ENCODE measurements around the gene STX2.
"Not testable (repeated sequence)": the region's sequence is repeated elsewhere in the genome, so short reads cannot be mapped to it uniquely, and the experiment has no call there.

The STX2 gene

GRCh38 chr12:130878193-130879185 lies 39.4 kb upstream of the STX2 start:
- no peak for DNase-seq (ENCODE audit: low read depth)
- no peak overlapping the region for H3K4me3 ChIP-seq (ENCODE audit: low read length)
- TF ChIP-seq CTCF (conservative IDR thresholded peaks at IDR 0.05; ENCODE audit: low read depth, low read length) = no peak

GRCh38 chr12:130877333-130877732 lies 38.3 kb upstream of the STX2 start:
- no peak for DNase-seq (ENCODE audit: low read depth)
- H3K4me3 ChIP-seq (ENCODE audit: low read length) = no peak overlapping the region
- no peak for TF ChIP-seq CTCF (conservative IDR thresholded peaks at IDR 0.05; ENCODE audit: low read depth, low read length)

- no peak overlapping the region for H3K4me3 ChIP-seq (ENCODE audit: low read length)
- no peak for TF ChIP-seq CTCF (conservative IDR thresholded peaks at IDR 0.05; ENCODE audit: low read depth, low read length)
- no peak for DNase-seq (ENCODE audit: low read depth)
Measured at GRCh38 chr12:130876758-130877157, 37.7 kb upstream of the STX2 start.

GRCh38 chr12:130876297-130876696 lies 37.2 kb upstream of the STX2 start:
- DNase-seq (ENCODE audit: low read depth) = no peak
- TF ChIP-seq CTCF (conservative IDR thresholded peaks at IDR 0.05; ENCODE audit: low read depth, low read length) = no peak
- no peak overlapping the region for H3K4me3 ChIP-seq (ENCODE audit: low read length)

GRCh38 chr12:130875708-130876107 lies 36.7 kb upstream of the STX2 start:
- not testable (repeated sequence) for H3K4me3 ChIP-seq (ENCODE audit: low read length); DNase-seq (ENCODE audit: low read depth)

- no peak overlapping the region for H3K4me3 ChIP-seq (ENCODE audit: low read length)
- no peak for TF ChIP-seq CTCF (conservative IDR thresholded peaks at IDR 0.05; ENCODE audit: low read depth, low read length)
- DNase-seq (ENCODE audit: low read depth) = no peak
Measured at GRCh38 chr12:130875193-130875592, 36.1 kb upstream of the STX2 start.

- TF ChIP-seq CTCF (conservative IDR thresholded peaks at IDR 0.05; ENCODE audit: low read depth, low read length) = no peak
- DNase-seq (ENCODE audit: low read depth) = no peak
- H3K4me3 ChIP-seq (ENCODE audit: low read length) = no peak overlapping the region
Measured at GRCh38 chr12:130874696-130875095, 35.6 kb upstream of the STX2 start.
